Mucosa of descending colon (tissue), 3 donors: ENCODE results near the gene SLIT3. TPM values are rescaled to one million over a fixed set of nuclear protein-coding genes. Genes with fewer than 3 reads are reported as not detected.

Experiments used
- ATAC-seq: fragments of 200-7000 bp; cut with Tn5 transposase; one replicate; pipeline ENCODE4 v1.9.1; 2020; ENCODE audit warnings: mild to moderate bottlenecking, moderate library complexity
- DNase-seq, 3 donors: peaks; one replicate each; pipeline ENCODE4 v3.0.0-alpha.2; 2020
- H3K36me3 ChIP-seq: fragments of 200-600 bp; one replicate; pipeline ENCODE4 v1.8.0; 2021; ENCODE audit warnings: low read depth, mild to moderate bottlenecking
- H3K4me1 ChIP-seq: fragments of 200-600 bp; one replicate; pipeline ENCODE4 v1.8.0; 2021; ENCODE audit warnings: low read depth, mild to moderate bottlenecking
- H3K4me3 ChIP-seq: fragments of 200-600 bp; one replicate; pipeline ENCODE4 v1.8.0; 2021; ENCODE audit warnings: mild to moderate bottlenecking
- H3K9me3 ChIP-seq: fragments of 200-600 bp; one replicate; pipeline ENCODE4 v1.8.0; 2021; ENCODE audit warnings: mild to moderate bottlenecking
- intact Hi-C, 2 donors: fragments of 100-400 bp; cut with DNase I in 1 of 2; cut with micrococcal nuclease in 1 of 2; formaldehyde crosslinking; loops; one replicate each; pipeline versions ENCODE4 v1.11.0 to v1.11.1; 2022; cut with DNase I, micrococcal nuclease
- total RNA-seq, 3 donors: library from RNA; stranded (reverse); fragmentation: NEBNext Ultra II Directional in 2 of 3; extraction: Animal tissue kit (Norgen Biotek cat#: 25700) in 2 of 3; gene quantifications; one replicate each; pipeline versions ENCODE4 v1.2.1 to v1.2.4, GENCODE V29; 2021 to 2023
- TF ChIP-seq, protein P1 (sequence below): fragments of 200-600 bp; IDR thresholded peaks from one replicate; pipeline ENCODE4 v1.8.0; 2022; ENCODE audit warnings: antibody characterized with exemption, mild to moderate bottlenecking
- donor health status: DM: no; HTN: no; CAD: no; lungs with moderate emphysema.
- donor health status: DM: no; HTN: no; CAD: no.
- donor health status: DM: no; HTN: yes; CAD: no.

Gene SLIT3
- total RNA-seq, 3 donors from 2014 or later: 4.2 to 25.5 (median 16.1) TPM

GRCh38 chr5:168995024-168995423 lies 305.9 kb downstream of the SLIT3 start:
- ATAC-seq (no peak), DNase-seq (no peak)
- no peaks in the 10 kb centered on the region for H3K9me3 ChIP-seq
- no peak overlapping the region for H3K4me3 ChIP-seq
- H3K36me3 ChIP-seq: no peaks in the 10 kb centered on the region
- TF ChIP-seq, protein P1, sequence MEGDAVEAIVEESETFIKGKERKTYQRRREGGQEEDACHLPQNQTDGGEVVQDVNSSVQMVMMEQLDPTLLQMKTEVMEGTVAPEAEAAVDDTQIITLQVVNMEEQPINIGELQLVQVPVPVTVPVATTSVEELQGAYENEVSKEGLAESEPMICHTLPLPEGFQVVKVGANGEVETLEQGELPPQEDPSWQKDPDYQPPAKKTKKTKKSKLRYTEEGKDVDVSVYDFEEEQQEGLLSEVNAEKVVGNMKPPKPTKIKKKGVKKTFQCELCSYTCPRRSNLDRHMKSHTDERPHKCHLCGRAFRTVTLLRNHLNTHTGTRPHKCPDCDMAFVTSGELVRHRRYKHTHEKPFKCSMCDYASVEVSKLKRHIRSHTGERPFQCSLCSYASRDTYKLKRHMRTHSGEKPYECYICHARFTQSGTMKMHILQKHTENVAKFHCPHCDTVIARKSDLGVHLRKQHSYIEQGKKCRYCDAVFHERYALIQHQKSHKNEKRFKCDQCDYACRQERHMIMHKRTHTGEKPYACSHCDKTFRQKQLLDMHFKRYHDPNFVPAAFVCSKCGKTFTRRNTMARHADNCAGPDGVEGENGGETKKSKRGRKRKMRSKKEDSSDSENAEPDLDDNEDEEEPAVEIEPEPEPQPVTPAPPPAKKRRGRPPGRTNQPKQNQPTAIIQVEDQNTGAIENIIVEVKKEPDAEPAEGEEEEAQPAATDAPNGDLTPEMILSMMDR: no peak
- intact Hi-C loops: no loop called here
- H3K4me1 ChIP-seq: no peaks in the 10 kb centered on the region

DNA sequence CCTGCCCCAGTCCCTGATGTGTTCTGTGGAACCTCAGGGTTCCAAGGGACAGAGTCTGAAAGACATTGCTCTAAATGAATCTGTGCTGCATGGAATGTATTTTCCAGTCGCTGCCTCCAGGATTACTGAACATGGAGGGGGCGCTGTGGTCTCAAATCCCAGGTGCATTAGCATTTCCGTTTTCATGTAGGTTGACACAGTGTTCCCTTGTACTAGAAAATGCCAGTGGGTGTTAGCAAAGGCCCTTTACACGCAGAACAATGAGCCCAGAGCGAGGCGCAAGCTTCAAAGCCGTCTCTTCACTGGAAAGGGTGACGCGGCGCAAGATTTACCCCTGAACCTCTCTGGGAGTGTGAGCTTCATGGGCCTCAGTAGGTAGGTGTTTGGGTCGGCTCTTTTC lies 308.3 kb downstream of the SLIT3 start:
- TF ChIP-seq, protein P1: no peak
- Histone ChIP-seq H3K4me1 (no peaks in the 10 kb centered on the region), H3K4me3 (no peak overlapping the region), H3K9me3 (no peaks in the 10 kb centered on the region), H3K36me3 (no peaks in the 10 kb centered on the region)
- intact Hi-C loops: no loop called here
- no peak for ATAC-seq
- no peak for DNase-seq

GRCh38 chr5:168992016-168992415 lies 308.9 kb downstream of the SLIT3 start:
- no peaks in the 10 kb centered on the region for H3K4me1 ChIP-seq
- DNase-seq (no peak), ATAC-seq (no peak)
- H3K9me3 ChIP-seq: no peaks in the 10 kb centered on the region
- H3K4me3 ChIP-seq: no peak overlapping the region
- intact Hi-C loops: no loop called here
- H3K36me3 ChIP-seq: no peaks in the 10 kb centered on the region
- TF ChIP-seq, protein P1: no peak

DNA sequence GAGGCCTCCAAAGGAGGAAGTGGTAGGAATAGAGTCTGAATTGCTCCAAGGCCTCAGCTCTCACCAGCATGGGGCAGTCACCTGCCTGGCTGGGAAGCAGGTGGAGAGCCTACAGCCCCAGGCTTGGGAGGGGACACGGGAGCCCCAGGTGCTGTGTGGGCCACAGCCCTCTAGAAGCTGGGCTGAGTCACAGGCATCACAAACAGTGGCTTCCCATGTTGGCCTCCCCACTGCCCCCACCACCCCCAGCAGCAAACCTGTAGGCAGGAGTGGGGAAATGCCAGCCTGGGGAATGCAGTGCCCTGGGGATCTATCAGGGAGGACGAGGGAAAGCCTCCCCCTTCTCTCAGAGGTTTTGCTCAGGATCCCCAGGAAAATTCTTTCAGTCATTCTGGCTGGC lies 309.6 kb downstream of the SLIT3 start:
- Histone ChIP-seq H3K36me3 (no peaks in the 10 kb centered on the region), H3K4me1 (no peaks in the 10 kb centered on the region), H3K9me3 (no peaks in the 10 kb centered on the region), H3K4me3 (no peak overlapping the region)
- TF ChIP-seq, protein P1: no peak
- DNase-seq (no peak), ATAC-seq (no peak)
- intact Hi-C loops: no loop called here

GRCh38 chr5:168990679-168991078 lies 310.3 kb downstream of the SLIT3 start:
- DNase-seq: no peak
- ATAC-seq: no peak
- Histone ChIP-seq H3K4me3 (no peak overlapping the region), H3K9me3 (no peaks in the 10 kb centered on the region), H3K36me3 (no peaks in the 10 kb centered on the region), H3K4me1 (no peaks in the 10 kb centered on the region)
- TF ChIP-seq, protein P1: no peak
- intact Hi-C loops: no loop called here
